ENCODE data around the gene TAMM41. TPM values are rescaled to one million over a fixed set of nuclear protein-coding genes. Genes with fewer than 3 reads are reported as not detected.

The TAMM41 gene
- polyA plus RNA-seq, 6 donors from 2014 or later, result 18.1 to 39.3 (median 27.6) TPM

Other genes with a start within 250 kb of the TAMM41 start
- 10 to 100 TPM in 5 of 6 donors, 1 to 10 TPM in 1; 7.9 to 16.0 (median 13.8) TPM for gene VGLL4, start 203.0 kb downstream of the TAMM41 start, polyA plus RNA-seq (ENCODE audit: low read depth in 6 of 6)
- not detected for gene SYN2, start 157.5 kb upstream of the TAMM41 start, polyA plus RNA-seq (ENCODE audit: low read depth in 6 of 6)